HEK293T (cell line): Measurements from ENCODE around the gene MGRN1.

Experiments
- CTCF ChIA-PET: fragments of 350-600 bp; formaldehyde crosslinking; extraction: SDS; loops from one replicate; lab custom pipeline; 2021; ENCODE audit warnings: antibody characterized with exemption, inconsistent platforms; lab: Yijun Ruan, JAX
- POLR2A ChIA-PET: fragments of 350-600 bp; formaldehyde crosslinking; extraction: SDS; loops from one replicate; lab custom pipeline; 2020; ENCODE audit warnings: antibody characterized with exemption, inconsistent platforms; lab: Yijun Ruan, JAX
- DNase-seq: peaks from one replicate; pipeline ENCODE4 v3.0.0; 2012; ENCODE audit warnings: mixed read lengths; ENCODE audit errors: extremely low spot score
- ARNT ChIP-seq: fragments of 450-650 bp; IDR thresholded peaks from 2 replicates; pipeline ENCODE4 v1.6.1; 2017; ENCODE audit warnings: mild to moderate bottlenecking
- BHLHE40 ChIP-seq: fragments of 450-650 bp; IDR thresholded peaks from 2 replicates; pipeline ENCODE4 v1.6.1; 2016; ENCODE audit warnings: mild to moderate bottlenecking, moderate library complexity, borderline replicate concordance
- CTBP1 ChIP-seq: fragments of 450-650 bp; IDR thresholded peaks from 2 replicates; pipeline ENCODE4 v1.6.1; 2016; ENCODE audit warnings: borderline replicate concordance
- ELF4 ChIP-seq: fragments of 450-650 bp; IDR thresholded peaks from 2 replicates; pipeline ENCODE4 v1.6.1; 2017; ENCODE audit warnings: antibody characterized with exemption
- FOXA1 ChIP-seq: fragments of 450-650 bp; IDR thresholded peaks from 2 replicates; pipeline ENCODE4 v1.6.1; 2016; ENCODE audit warnings: mild to moderate bottlenecking
- FOXK2 ChIP-seq: fragments of 450-650 bp; IDR thresholded peaks from 2 replicates; pipeline ENCODE4 v1.6.1; 2016; ENCODE audit warnings: mild to moderate bottlenecking
- FOXM1 ChIP-seq: fragments of 450-650 bp; IDR thresholded peaks from 2 replicates; pipeline ENCODE4 v1.6.1; 2017; ENCODE audit warnings: mild to moderate bottlenecking, borderline replicate concordance
- HDGF ChIP-seq: fragments of 450-650 bp; IDR thresholded peaks from 2 replicates; pipeline ENCODE4 v1.6.1; 2017; ENCODE audit warnings: antibody characterized with exemption, borderline replicate concordance
- L3MBTL2 ChIP-seq: fragments of 450-650 bp; conservative IDR thresholded peaks from 2 replicates; pipeline ENCODE4 v1.6.1; 2016; ENCODE audit warnings: mild to moderate bottlenecking
- LEF1 ChIP-seq: fragments of 450-650 bp; IDR thresholded peaks from 2 replicates; pipeline ENCODE4 v1.6.1; 2017; ENCODE audit warnings: mild to moderate bottlenecking, borderline replicate concordance
- NFRKB ChIP-seq: fragments of 450-650 bp; IDR thresholded peaks from 2 replicates; pipeline ENCODE4 v1.6.1; 2016; ENCODE audit warnings: mild to moderate bottlenecking, moderate library complexity
- PKNOX1 ChIP-seq: fragments of 450-650 bp; IDR thresholded peaks from 2 replicates; pipeline ENCODE4 v1.6.1; 2016
- SP1 ChIP-seq: fragments of 450-650 bp; IDR thresholded peaks from 2 replicates; pipeline ENCODE4 v1.6.1; 2017
- SUZ12 ChIP-seq: fragments of 450-650 bp; IDR thresholded peaks from 2 replicates; pipeline ENCODE4 v1.6.1; 2016; ENCODE audit warnings: mild to moderate bottlenecking
- TARDBP ChIP-seq: fragments of 450-650 bp; IDR thresholded peaks from 2 replicates; pipeline ENCODE4 v1.6.1; 2016
- ZNF384 ChIP-seq: fragments of 450-650 bp; IDR thresholded peaks from 2 replicates; pipeline ENCODE4 v1.6.1; 2016

The MGRN1 gene

GRCh38 chr16:4594433-4595410 is 29.9 kb upstream of the MGRN1 start:
- CTCF ChIA-PET: interaction anchor here (0.5 to 1.3 kb wide), 3 partner anchors 9 to 77 kb away, joined by 3 to 4 read pairs (median 3); no protein-coding TSS in a partner anchor
- no peak for DNase-seq
- POLR2A ChIA-PET: no interaction called here
- no peak for TF ChIP-seq L3MBTL2

- no peak for TF ChIP-seq FOXK2
- TF ChIP-seq TARDBP: no peak
- TF ChIP-seq L3MBTL2: no peak
- no peak for TF ChIP-seq CTBP1
- TF ChIP-seq ELF4: no peak
- no peak for TF ChIP-seq LEF1
- TF ChIP-seq ZNF384: no peak
- TF ChIP-seq BHLHE40: no peak
- no peak for DNase-seq
- ChIA-PET POLR2A (interaction anchor here (1.1 kb wide), 1 partner anchor 19 kb away, joined by 4 read pairs; no protein-coding TSS in a partner anchor), CTCF (interaction anchor here (1.9 kb wide), 1 partner anchor 11 kb away, joined by 7 read pairs; no protein-coding TSS in a partner anchor)
These were observed 27.5 kb upstream of the MGRN1 start for GRCh38 chr16:4597174-4597573.

- POLR2A ChIA-PET: no interaction called here
- TF ChIP-seq CTBP1 (no peak), BHLHE40 (no peak), SP1 (no peak), ZNF384 (no peak), FOXK2 (no peak), PKNOX1 (no peak), HDGF (no peak), LEF1 (no peak), ELF4 (no peak), SUZ12 (no peak), FOXM1 (no peak), FOXA1 (no peak), TARDBP (no peak), ARNT (no peak), L3MBTL2 (no peak), NFRKB (no peak)
- DNase-seq: no peak
- CTCF ChIA-PET: no interaction called here
These were observed 25.6 kb upstream of the MGRN1 start for GRCh38 chr16:4599037-4599436.

GRCh38 chr16:4599545-4599944 is 25.1 kb upstream of the MGRN1 start:
- no peak for DNase-seq
- ChIA-PET CTCF (no interaction called here), POLR2A (no interaction called here)
- TF ChIP-seq TARDBP (no peak), FOXK2 (no peak), ARNT (no peak), L3MBTL2 (no peak), PKNOX1 (no peak), FOXA1 (no peak), LEF1 (no peak), HDGF (no peak), ELF4 (no peak), BHLHE40 (no peak), SP1 (no peak), ZNF384 (no peak), NFRKB (no peak), FOXM1 (no peak), SUZ12 (no peak), CTBP1 (no peak)

GRCh38 chr16:4601036-4601863 is 23.4 kb upstream of the MGRN1 start:
- POLR2A ChIA-PET: no interaction called here
- TF ChIP-seq FOXK2 (no peak), TARDBP (no peak), L3MBTL2 (no peak), HDGF (no peak), SUZ12 (no peak), CTBP1 (no peak), FOXA1 (no peak)
- DNase-seq: no peak
- CTCF ChIA-PET: no interaction called here

- DNase-seq: no peak
- POLR2A ChIA-PET: no interaction called here
- no peak for TF ChIP-seq CTBP1
- TF ChIP-seq L3MBTL2: no peak
- TF ChIP-seq NFRKB: no peak
- no peak for TF ChIP-seq FOXM1
- no peak for TF ChIP-seq BHLHE40
- TF ChIP-seq LEF1: no peak
- no peak for TF ChIP-seq TARDBP
- TF ChIP-seq PKNOX1: no peak
- TF ChIP-seq ZNF384: no peak
- no peak for TF ChIP-seq HDGF
- no peak for TF ChIP-seq ELF4
- CTCF ChIA-PET: no interaction called here
These were observed 22.8 kb upstream of the MGRN1 start for GRCh38 chr16:4601864-4602186.
